GM18870 (cell line): Measurements from ENCODE around the gene AGFG2.
A peak's percentile ranks its signal among the peaks of the same experiment; 100 is the strongest.
"Not testable (repeated sequence)": the region's sequence is repeated elsewhere in the genome, so short reads cannot be mapped to it uniquely, and the experiment has no call there.

Experiments
- ATAC-seq: cut with Tn5 transposase; IDR thresholded peaks from one replicate; pipeline ENCODE4 v1.9.1; 2021; ENCODE audit warnings: moderate library complexity; ENCODE audit not compliant: unreplicated experiment

The AGFG2 gene

GRCh38 chr7:100538654-100539435 is at the start of gene AGFG2:
TSS of gene AGFG2 (plus strand) at chr7:100539203. CDS start at chr7:100539347, 144 bp downstream.
- peak; percentile 85 for ATAC-seq

- ATAC-seq: no peak
Observed at GRCh38 chr7:100489824-100490223, 49.2 kb upstream of the AGFG2 start.

- no peak for ATAC-seq
Observed at GRCh38 chr7:100490483-100491191, 48.4 kb upstream of the AGFG2 start.

- ATAC-seq: no peak
Observed at GRCh38 chr7:100491192-100491578, 47.8 kb upstream of the AGFG2 start.

GRCh38 chr7:100492738-100493475 is 46.1 kb upstream of the AGFG2 start:
- ATAC-seq: no peak

- no peak for ATAC-seq
Observed at GRCh38 chr7:100493476-100494264, 45.3 kb upstream of the AGFG2 start.

- no peak for ATAC-seq
Observed at GRCh38 chr7:100496509-100496908, 42.5 kb upstream of the AGFG2 start.

GRCh38 chr7:100500743-100501142 is 38.3 kb upstream of the AGFG2 start:
- not testable (repeated sequence) for ATAC-seq

GRCh38 chr7:100504031-100504430 is 35.0 kb upstream of the AGFG2 start:
- ATAC-seq: not testable (repeated sequence)

- ATAC-seq: no peak
Observed at GRCh38 chr7:100504887-100505611, 34.0 kb upstream of the AGFG2 start.

- no peak for ATAC-seq
Observed at GRCh38 chr7:100506356-100506923, 32.6 kb upstream of the AGFG2 start.

- no peak for ATAC-seq
Observed at GRCh38 chr7:100509231-100509630, 29.8 kb upstream of the AGFG2 start.

GRCh38 chr7:100510437-100511239 is 28.4 kb upstream of the AGFG2 start:
- ATAC-seq: no peak

GRCh38 chr7:100513212-100513810 is 25.7 kb upstream of the AGFG2 start:
- no peak for ATAC-seq

- no peak for ATAC-seq
Observed at GRCh38 chr7:100515072-100515532, 23.9 kb upstream of the AGFG2 start.

GRCh38 chr7:100516135-100516812 is 22.7 kb upstream of the AGFG2 start:
- ATAC-seq: no peak

- no peak for ATAC-seq
Observed at GRCh38 chr7:100517305-100517704, 21.7 kb upstream of the AGFG2 start.

GRCh38 chr7:100519580-100519979 is 19.4 kb upstream of the AGFG2 start:
- ATAC-seq: no peak
